Parathyroid adenoma (tissue), 2 donors: Measurements from ENCODE around the gene GNB3.

ENCODE experiments used
- H2AFZ ChIP-seq: fragments of 300-600 bp; sonication (generic); one replicate; pipeline ENCODE4 v1.7.0; 2017; ENCODE audit warnings: antibody characterized with exemption, mild to moderate bottlenecking
- H3K27ac ChIP-seq: fragments of 300-600 bp; sonication (generic); one replicate; pipeline ENCODE4 v1.7.0; 2017
- H3K27me3 ChIP-seq: fragments of 300-600 bp; sonication (generic); one replicate; pipeline ENCODE4 v1.7.0; 2017; ENCODE audit warnings: low read length; ENCODE audit not compliant: control insufficient read depth, insufficient read depth
- H3K36me3 ChIP-seq: fragments of 300-600 bp; sonication (generic); one replicate; pipeline ENCODE4 v1.7.0; 2017; ENCODE audit warnings: low read length; ENCODE audit not compliant: control insufficient read depth, insufficient read depth
- H3K4me1 ChIP-seq: fragments of 300-600 bp; sonication (generic); one replicate; pipeline ENCODE4 v1.7.0; 2017; ENCODE audit warnings: control low read depth
- H3K4me2 ChIP-seq: fragments of 300-600 bp; sonication (generic); one replicate; pipeline ENCODE4 v1.7.0; 2017; ENCODE audit warnings: low read length
- H3K4me3 ChIP-seq: fragments of 300-600 bp; sonication (generic); one replicate; pipeline ENCODE4 v1.7.0; 2017; ENCODE audit warnings: low read depth, low read length
- H3K79me2 ChIP-seq: fragments of 300-600 bp; sonication (generic); one replicate; pipeline ENCODE4 v1.7.0; 2017; ENCODE audit warnings: control low read depth
- H3K9ac ChIP-seq: fragments of 300-600 bp; sonication (generic); one replicate; pipeline ENCODE4 v1.7.0; 2017; ENCODE audit warnings: mild to moderate bottlenecking
- H3K9me3 ChIP-seq: fragments of 300-600 bp; sonication (generic); one replicate; pipeline ENCODE4 v1.7.0; 2017; ENCODE audit warnings: low read length; ENCODE audit not compliant: control insufficient read depth
- CTCF ChIP-seq: fragments of 300-600 bp; sonication (generic); IDR thresholded peaks from one replicate; pipeline ENCODE4 v1.7.0; 2017; ENCODE audit warnings: antibody characterized with exemption, mild to moderate bottlenecking
- donor health status: primary hyperparathyroidism.

Gene GNB3

GRCh38 chr12:6813363-6813762 is 27.4 kb upstream of the GNB3 start:
- H3K9ac ChIP-seq = no peak overlapping the region
- no peak overlapping the region for H3K4me2 ChIP-seq
- H3K4me3 ChIP-seq = no peak overlapping the region
- no peaks in the 10 kb centered on the region for H3K9me3 ChIP-seq
- H2AFZ ChIP-seq = no peak overlapping the region
- H3K27me3 ChIP-seq = no peaks in the 10 kb centered on the region
- H3K4me1 ChIP-seq = no peaks in the 10 kb centered on the region
- no peaks in the 10 kb centered on the region for H3K36me3 ChIP-seq
- H3K27ac ChIP-seq = no peak overlapping the region
- no peaks in the 10 kb centered on the region for H3K79me2 ChIP-seq
- TF ChIP-seq CTCF = no peak

- no peaks in the 10 kb centered on the region for H3K27me3 ChIP-seq
- no peaks in the 10 kb centered on the region for H3K36me3 ChIP-seq
- no peak overlapping the region for H3K27ac ChIP-seq
- H3K4me1 ChIP-seq = no peaks in the 10 kb centered on the region
- TF ChIP-seq CTCF = no peak
- H3K9ac ChIP-seq = no peak overlapping the region
- no peaks in the 10 kb centered on the region for H3K9me3 ChIP-seq
- H3K79me2 ChIP-seq = no peaks in the 10 kb centered on the region
- H2AFZ ChIP-seq = no peak overlapping the region
- H3K4me3 ChIP-seq = no peak overlapping the region
- no peak overlapping the region for H3K4me2 ChIP-seq
Observed at GRCh38 chr12:6816598-6816997, 24.1 kb upstream of the GNB3 start.

GRCh38 chr12:6817098-6817497 is 23.6 kb upstream of the GNB3 start:
- Histone ChIP-seq H3K27me3 (no peaks in the 10 kb centered on the region), H3K4me2 (no peak overlapping the region), H3K36me3 (no peaks in the 10 kb centered on the region), H3K79me2 (no peaks in the 10 kb centered on the region), H3K4me3 (no peak overlapping the region), H3K4me1 (peaks cover 1% of the 10 kb centered on the region), H3K9me3 (no peaks in the 10 kb centered on the region), H3K9ac (no peak overlapping the region), H3K27ac (no peak overlapping the region), H2AFZ (no peak overlapping the region)
- no peak for TF ChIP-seq CTCF

- no peak overlapping the region for H3K27ac ChIP-seq
- no peaks in the 10 kb centered on the region for H3K9me3 ChIP-seq
- H3K4me1 ChIP-seq = peaks cover 3% of the 10 kb centered on the region
- H3K4me3 ChIP-seq = no peak overlapping the region
- no peaks in the 10 kb centered on the region for H3K36me3 ChIP-seq
- H3K79me2 ChIP-seq = no peaks in the 10 kb centered on the region
- no peak for TF ChIP-seq CTCF
- no peak overlapping the region for H3K9ac ChIP-seq
- H3K4me2 ChIP-seq = no peak overlapping the region
- no peak overlapping the region for H2AFZ ChIP-seq
- H3K27me3 ChIP-seq = no peaks in the 10 kb centered on the region
Observed at GRCh38 chr12:6817662-6818157, 23.0 kb upstream of the GNB3 start.

GRCh38 chr12:6818222-6818621 is 22.5 kb upstream of the GNB3 start:
- Histone ChIP-seq H2AFZ (no peak overlapping the region), H3K36me3 (no peaks in the 10 kb centered on the region), H3K27ac (no peak overlapping the region), H3K27me3 (no peaks in the 10 kb centered on the region), H3K9ac (no peak overlapping the region), H3K4me1 (peaks cover 6% of the 10 kb centered on the region), H3K4me3 (no peak overlapping the region), H3K4me2 (no peak overlapping the region), H3K79me2 (no peaks in the 10 kb centered on the region), H3K9me3 (no peaks in the 10 kb centered on the region)
- TF ChIP-seq CTCF = no peak
